Measurements from ENCODE around the gene RAX2.

The RAX2 gene

GRCh38 chr19:3722443-3723109 lies 49.5 kb downstream of the RAX2 start:
- no peak for DNase-seq

GRCh38 chr19:3721887-3722442 lies 50.1 kb downstream of the RAX2 start:
- DNase-seq = no peak

GRCh38 chr19:3721131-3721886 lies 50.7 kb downstream of the RAX2 start:
- peak; percentile 87 to 93 for DNase-seq

- no peak for DNase-seq
These were observed 51.6 kb downstream of the RAX2 start for GRCh38 chr19:3720349-3720917.

- DNase-seq = no peak
These were observed 52.2 kb downstream of the RAX2 start for GRCh38 chr19:3719868-3720267.

Measured in CD4-positive, alpha-beta T cell treated with Interferon alpha-2 for 1 hour (primary cell).